G401 (cell line): ENCODE measurements around the gene CCDC181. TPM values are rescaled to one million over a fixed set of nuclear protein-coding genes. Genes with fewer than 3 reads are reported as not detected.
"Not testable (repeated sequence)": the region's sequence is repeated elsewhere in the genome, so short reads cannot be mapped to it uniquely, and the experiment has no call there.

ENCODE experiments used
- DNase-seq: peaks from one replicate; pipeline ENCODE4 v3.0.0-alpha.2; 2015; ENCODE audit warnings: low spot score
- in situ Hi-C: cut with HindIII; loops from 2 replicates; pipeline ENCODE4 v1.10.0; 2016; ENCODE audit warnings: low sequenced_read_pairs, mixed read lengths
- total RNA-seq: library from RNA; depleted of rRNA; stranded (reverse); fragments of >200 nt; shearing (Covaris generic); gene quantifications from 2 replicates; pipeline ENCODE4 v1.2.3, GENCODE V29; 2014

The CCDC181 gene
- total RNA-seq, 1 experiment from 2014 or later, result not detected

DNA sequence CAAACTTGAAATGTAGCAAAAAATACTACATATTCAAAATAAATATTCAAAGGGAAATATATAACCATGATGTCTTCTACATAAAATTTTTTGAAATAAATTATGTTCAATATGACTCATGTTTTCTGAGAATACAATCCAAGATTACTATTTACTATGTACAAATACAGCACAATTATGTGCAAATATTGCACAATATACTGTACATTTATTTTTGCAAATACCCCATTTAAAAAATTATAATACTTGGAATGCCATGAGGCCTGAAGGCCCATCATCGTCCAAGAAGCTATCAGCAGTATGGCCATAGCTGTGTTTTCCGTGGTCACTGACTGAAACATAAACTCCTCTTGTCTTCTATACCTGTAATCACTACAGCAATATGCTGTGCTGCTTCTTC is 12.3 kb downstream of the CCDC181 start:
- DNase-seq, result no peak
- in situ Hi-C loops, result no loop called here

DNA sequence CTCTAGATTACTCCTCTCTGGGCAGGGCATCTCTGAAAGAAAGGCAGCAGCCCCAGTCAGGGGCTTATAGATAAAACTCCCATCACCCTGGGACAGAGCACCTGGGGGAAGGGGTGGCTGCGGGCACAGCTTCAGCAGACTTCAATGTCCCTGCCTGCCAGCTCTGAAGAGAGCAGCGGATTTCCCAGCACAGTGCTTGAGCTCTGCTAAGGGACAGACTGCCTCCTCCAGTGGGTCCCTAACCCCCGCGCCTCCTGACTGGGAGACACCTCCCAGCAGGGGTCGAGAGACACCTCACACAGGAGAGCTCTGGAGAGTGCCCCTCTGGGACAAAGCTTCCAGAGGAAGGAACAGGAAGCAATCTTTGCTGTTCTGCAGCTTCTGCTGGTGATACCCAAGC is 18.9 kb downstream of the CCDC181 start:
- in situ Hi-C loops, DNase-seq: not testable (repeated sequence)

DNA sequence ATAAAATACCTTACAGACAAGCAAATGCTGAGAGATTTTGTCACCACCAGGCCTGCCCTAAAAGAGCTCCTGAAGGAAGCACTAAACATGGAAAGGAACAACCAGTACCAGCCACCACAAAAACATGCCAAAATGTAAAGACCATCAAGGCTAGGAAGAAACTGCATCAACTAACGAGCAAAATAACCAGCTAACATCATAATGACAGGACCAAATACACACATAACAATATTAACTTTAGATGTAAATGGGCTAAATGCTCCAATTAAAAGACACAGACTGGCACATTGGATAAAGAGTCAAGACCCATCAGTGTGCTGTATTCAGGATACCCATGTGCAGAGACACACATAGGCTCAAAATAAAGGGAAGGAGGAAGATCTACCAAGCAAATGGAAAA is 24.7 kb downstream of the CCDC181 start:
- in situ Hi-C loops, DNase-seq: not testable (repeated sequence)

DNA sequence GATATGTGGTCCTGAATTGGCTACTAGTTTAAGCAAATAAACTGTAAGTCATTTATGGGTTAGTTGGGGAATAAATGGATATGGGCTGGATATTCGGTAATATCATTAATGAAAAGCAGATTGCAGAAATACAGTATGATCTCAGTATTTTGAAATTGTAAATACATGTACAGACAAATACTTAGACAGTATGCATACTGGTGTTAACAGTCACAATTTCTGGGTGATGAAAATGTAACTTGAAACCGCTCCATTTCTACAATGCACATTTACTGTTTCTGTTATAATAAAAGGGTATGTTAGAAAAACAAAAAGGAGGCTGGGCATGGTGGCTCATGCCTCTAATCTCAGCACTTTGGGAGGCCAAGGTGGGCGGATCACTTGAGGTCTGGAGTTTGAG is 31.3 kb downstream of the CCDC181 start:
- no peak for DNase-seq
- in situ Hi-C loops, result no loop called here

DNA sequence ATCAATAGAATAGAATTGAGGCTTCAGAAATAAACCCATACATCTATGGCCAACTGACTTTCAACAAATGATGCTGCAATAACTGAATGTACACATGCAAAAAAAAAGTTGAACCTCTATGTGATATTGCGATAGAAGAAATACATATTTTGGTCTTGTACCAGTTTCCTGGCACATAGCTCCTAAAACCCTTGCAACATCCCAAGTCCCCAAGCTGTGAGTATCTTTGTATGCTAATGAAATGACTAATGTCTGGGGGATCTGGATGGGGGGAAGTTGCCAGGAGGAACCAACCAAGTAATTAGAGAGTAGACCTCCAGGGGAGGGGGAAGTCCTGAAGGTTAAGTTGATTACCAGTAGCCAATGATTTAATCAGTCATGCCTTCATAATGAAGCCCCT is 34.9 kb downstream of the CCDC181 start:
- DNase-seq, result no peak
- in situ Hi-C loops, result no loop called here

DNA sequence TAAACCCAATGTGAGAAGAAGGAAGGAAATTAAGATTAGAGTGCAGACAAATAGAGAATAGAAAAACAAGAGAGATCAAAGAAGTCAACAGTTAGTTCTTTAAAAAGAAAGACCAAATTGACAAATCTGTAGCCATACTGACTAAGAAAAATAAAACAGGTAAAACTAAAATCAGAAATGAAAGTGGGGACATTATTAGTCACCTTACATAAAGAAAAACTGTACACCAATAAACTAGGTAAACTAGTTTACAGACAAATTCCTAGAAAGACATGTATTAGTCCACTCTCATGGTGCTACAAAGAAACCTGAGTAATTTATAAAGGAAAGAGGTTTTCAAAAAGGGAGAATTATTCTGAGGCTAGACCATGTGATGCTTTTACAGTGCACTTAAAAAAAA is 37.0 kb downstream of the CCDC181 start:
- in situ Hi-C loops, result no loop called here
- no peak for DNase-seq

DNA sequence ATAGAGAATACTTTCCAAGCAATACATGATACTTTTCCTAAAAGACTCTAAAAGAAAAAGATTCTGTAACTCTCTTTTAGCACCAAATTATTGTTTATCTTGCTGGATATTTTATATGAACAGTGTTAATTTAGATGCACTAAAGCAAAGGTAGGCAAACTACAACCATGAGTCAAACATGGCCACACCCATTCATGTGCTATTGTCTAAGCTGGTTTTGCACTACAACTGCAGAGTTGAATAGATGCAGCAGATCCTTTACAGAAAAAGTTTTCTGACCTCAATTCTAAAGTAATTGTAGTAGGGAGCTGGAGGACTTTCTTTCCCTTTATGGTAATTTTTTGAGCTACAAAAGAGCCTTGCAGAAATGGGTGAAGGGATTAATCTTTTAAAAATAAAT is 39.9 kb downstream of the CCDC181 start:
- DNase-seq, result no peak
- in situ Hi-C loops, result no loop called here

DNA sequence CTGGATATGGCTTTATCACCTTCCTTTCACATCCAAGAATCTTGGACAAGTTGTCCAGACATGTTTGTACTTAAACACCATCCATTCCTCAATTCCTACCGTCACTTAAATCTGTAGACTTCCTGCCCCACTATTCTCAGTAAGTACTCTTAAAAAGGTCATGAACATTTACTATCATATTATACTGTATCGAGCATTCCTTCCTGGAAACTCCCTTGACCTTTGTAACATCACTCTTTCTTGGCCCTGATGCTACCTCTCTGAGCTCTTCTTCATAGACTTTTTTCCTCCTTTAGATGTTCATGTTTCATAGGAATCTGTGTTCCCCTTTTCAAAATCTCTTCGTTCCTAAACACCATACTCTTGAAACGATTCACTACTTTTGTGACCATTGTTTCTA is 43.8 kb downstream of the CCDC181 start:
- in situ Hi-C loops, result no loop called here

DNA sequence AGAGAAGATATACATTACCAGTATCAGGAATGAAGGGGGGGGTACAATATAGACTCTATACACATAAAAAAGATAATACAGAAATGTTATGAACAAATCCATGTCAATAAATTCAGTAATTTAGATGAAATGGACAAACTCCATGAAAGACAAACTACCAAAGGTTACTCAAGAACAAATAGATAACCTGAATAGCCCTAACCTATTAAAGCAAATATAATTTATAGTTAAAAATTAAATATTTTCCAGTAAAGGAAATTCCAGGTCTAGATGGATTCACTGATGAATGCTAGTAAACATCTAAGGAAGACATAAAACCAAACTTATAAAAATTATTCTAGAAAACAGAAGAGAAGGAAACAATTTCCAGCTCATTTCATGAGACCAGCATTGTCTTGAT is 46.1 kb downstream of the CCDC181 start:
- in situ Hi-C loops, result no loop called here
- DNase-seq, result no peak

More for the DNA sequence above, 43.8 kb downstream of the CCDC181 start:
- no peak for DNase-seq

DNA sequence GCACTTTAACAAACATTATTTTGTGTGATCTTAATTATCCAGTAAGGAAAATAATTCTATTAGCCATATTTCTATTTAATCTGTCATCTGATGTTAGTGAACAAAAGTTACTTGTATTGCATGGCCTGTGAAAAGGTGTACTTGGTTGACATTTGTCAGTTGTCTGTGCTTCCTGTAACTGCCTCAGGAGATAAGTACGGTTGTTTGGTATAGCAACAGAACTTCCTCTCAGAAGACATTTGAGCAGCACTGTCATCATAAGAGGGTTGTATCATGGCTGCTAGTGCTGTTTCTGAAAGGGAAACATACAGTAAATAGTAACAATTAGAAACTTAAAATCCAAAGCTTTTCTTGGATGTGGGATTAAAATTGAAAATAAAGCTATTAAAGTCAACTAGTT is 55.9 kb downstream of the CCDC181 start:
- no peak for DNase-seq
- in situ Hi-C loops, result no loop called here

DNA sequence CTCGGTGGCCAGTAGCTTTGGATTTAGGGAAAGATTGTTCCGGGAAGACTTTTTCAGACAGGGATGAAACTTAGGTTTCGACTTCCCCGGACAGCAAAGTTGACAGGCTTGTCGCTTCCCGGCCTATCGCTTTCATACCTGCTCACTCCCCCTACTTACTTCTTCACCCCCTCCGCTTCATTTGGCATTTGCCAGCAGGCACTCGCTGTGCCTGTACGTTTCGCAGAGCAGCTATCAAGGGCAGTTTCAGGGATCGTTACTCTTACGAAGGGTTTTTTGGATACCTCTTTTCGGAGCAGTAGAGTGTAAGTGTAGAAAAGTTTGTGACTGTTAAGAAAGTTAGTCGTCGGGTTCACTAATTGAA is 58.9 kb downstream of the CCDC181 start:
- DNase-seq, result no peak
- in situ Hi-C loops, result no loop called here

DNA sequence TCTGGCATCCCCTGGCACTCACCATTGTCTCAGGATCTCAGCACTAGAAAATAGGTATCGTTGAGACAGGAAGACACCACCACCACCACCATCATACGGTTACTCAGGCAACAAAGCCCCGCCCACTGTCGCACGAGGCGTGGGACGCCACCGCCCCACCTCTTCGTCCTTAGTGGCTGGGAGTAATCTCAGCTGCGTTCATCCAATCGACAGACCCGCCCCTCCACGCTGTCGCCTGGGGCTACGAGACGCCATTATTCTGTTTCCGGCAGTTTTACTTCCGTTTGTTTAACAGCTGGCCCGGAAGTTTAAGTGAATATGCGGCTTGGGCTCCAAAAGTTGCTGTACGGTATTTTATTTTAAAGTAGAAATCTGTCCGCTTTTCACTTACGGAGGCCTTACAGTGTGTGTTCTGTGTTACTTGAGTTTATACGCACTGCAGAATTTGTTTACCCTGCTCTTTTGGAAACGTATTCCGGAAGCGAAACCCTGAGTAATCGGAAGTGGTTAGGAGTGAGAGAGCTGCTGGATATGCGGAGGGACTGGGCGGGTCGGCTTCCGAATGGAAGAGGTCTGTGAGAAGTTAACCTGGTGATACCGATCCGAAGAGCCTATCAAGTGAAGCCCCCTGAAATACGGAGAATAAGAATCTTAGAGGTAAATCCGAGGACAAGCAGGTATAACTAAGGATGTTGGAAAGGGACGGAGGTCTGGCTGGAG is 59.4 kb downstream of the CCDC181 start, which contains the start of the genes BLZF1 and NME7:
BLZF1 (plus strand) TSS at position 510 of the 720 bp plus-strand sequence. CDS start 1,328 bp downstream, outside the sequence.
NME7 (minus strand) TSS at position 112 of the 720 bp plus-strand sequence; CDS start at position 25, 87 bp downstream.
- DNase-seq, result peak; percentile 98
- in situ Hi-C loops, result no loop called here

DNA sequence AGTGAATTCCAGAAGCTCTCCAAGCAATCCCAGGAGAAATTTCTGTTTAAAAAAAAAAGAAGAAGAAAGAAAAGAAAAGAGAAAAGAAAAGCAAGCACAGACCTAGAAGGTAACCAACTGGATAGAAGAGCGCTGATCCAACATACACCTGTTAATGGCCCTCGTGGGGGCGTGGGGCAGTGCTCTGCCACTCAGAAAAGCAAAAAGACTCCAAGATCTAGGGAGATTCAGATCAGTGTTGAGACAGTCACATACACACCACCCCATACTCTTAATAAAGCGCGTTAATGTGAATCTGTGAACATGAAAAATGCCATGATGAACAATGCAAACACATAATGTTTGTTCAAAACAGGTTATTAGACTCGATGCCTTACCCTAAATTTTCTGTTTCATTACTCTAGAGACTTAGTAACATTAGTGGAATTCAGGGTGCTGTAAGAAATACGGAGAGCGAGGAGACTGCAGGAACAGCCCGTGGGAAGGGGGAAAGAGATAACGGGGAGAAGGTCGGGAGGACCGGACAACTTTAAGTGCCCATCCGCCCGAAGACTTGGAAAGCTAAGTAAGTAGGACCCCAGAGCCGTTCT is 60.1 kb downstream of the CCDC181 start:
- DNase-seq, result no peak
- in situ Hi-C loops, result no loop called here

DNA sequence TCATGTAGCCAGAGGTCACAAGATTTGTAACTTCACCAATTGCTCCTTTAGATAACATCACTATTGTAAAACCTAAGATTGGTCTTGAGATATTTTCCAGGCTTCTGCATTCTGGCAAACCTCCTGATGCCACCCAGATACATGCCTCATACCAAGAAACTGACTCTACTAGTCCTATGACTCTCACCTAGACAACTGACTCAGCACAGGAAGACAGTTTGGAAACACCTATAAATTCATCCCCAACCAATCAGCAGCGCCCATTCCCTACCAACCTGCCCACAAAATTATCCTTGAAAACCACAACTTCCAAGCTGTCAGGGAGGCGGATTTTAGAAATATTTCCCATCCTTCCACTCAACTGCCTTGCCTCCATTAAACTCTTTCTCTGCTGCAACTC is 62.3 kb downstream of the CCDC181 start:
- in situ Hi-C loops, result no loop called here
- no peak for DNase-seq

DNA sequence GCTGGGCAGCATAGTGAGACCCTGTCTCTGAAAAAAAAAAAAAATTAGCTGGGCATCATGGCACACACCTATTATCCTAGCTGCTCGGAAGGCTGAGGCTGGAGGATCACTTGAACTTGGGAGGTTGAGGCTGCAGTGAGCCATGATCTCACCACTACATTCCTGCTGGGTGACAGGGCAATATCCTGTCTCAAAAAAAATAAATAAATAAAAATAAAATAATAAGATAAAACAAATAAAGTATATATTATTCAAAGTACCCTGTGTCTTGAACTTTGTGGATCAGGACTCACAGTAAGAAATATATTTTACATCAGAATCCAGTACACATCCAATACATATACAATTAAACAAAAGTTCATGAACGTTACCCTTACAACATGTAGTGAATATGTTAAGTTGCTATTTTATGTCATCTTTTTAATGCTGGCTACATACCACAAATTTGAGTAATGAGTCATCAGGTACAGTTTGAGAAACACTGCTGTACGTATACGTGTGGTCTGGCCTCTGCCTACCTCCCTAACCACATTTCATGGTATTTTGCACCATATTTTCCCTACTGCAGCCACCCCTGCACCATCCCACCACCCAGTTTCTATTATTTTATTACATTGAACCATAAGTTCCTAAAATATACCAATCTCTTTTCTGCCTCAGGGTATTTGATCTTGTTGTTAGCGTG is 64.1 kb downstream of the CCDC181 start:
- in situ Hi-C loops, result no loop called here
- no peak for DNase-seq

DNA sequence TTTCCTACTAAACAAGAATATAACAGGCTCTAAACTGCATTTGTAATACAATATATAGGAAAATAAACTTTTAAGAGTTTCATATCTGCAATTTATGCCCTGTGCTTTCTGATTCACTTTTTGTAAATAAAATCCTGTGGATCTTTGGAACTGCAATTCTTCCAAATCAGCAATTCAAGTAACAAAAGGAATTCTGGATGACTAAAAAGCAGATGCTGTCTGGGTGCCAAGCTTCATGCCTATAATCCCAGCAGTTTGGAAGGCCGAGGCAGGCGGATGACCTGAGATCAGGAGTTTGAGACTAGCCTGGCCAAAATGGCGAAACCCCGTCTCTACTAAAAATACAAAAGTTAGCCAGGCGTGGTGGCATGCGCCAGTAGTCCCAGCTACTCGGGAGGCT is 66.0 kb downstream of the CCDC181 start:
- in situ Hi-C loops, result no loop called here
- DNase-seq, result no peak

DNA sequence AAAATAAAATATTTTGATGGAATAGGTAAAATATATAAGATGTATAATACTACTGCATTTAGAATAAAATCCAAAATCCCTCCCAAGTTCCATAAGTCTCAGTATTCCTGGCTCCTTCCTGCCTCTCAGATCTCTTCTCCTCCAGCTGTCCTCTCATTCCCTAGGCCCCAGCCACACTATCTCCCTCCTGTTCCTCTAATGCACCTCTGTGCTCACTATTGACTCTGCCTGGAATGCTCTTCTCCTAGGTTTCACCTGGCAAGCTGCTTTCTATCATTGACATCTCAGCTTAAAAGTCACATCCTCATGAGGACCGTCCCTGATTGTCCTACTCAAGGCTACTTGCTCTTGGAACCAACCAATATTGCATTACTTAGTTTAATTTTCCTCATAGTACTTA is 66.9 kb downstream of the CCDC181 start:
- in situ Hi-C loops, result no loop called here

DNA sequence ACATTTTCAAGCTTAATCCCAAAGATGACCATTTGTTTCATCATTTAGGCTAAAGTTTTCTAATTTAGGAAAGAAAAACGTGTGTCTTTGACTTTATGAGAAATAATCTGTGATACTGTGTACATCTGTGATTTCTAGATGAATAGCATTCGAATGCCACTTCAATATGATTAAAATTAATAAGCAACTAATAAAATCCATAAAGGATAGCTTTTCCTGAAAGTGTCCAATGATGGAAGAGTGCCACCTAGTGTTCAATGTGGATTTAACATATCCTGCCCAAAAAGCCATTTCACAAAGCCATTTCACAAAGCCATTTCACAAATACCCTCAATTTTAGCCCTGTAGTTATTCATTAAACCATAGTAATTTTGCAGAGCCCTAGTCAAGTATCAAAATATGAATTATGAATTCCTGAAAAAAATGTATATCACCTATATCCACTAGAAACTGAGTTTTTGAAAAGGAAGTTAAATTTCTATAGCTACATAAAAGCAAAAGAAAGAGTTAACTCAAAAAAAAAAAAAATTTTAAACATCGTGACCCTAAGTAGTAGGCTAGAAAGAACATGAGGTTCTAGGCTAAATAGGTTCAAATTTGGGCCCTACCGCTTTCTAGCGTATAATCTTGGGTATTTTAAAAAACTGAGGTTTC is 78.8 kb downstream of the CCDC181 start:
- peak; percentile 75 for DNase-seq
- in situ Hi-C loops, result no loop called here

More for the DNA sequence above, 66.9 kb downstream of the CCDC181 start:
- DNase-seq, result no peak

DNA sequence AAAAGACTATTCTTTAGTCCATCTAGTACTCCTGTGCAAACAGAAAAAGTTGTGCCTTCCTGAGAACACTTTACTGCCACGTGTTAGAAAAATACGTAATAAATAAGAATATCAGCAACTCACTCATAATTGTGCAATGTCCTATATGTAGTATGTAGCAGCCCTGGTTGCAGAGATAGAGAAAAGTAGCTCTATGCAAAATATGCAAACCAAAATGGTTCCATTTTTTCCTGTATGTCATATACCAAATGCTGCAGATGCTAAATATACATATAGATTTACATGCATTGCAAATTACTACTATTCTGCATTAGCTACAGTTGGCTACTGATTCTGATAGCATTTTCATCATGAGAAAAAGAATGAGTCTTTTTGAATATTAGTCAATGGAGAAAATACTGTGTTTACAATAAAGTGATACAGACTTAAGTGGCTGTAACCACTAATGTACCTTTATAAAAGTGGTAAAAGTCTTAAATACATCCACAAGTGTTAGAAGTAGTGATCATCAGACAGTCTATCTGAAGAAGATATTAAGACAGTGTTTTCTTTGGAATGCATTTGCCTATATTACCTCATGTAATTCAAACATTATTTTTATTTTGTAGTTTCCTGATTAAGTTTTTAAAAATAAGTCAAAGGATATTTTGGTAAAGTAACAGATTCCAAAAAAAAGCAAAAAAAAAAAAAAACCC is 79.4 kb downstream of the CCDC181 start:
- in situ Hi-C loops, result no loop called here

More for the DNA sequence above, 79.4 kb downstream of the CCDC181 start:
- no peak for DNase-seq
